Stomach (tissue), 19 donors: ENCODE measurements around the gene LARGE2. TPM values are rescaled to one million over a fixed set of nuclear protein-coding genes. Genes with fewer than 3 reads are reported as not detected.

Experiments used
- DNase-seq, 2 donors: peaks; one replicate each; pipeline versions ENCODE4 v3.0.0 to v3.0.0-alpha.2; 2013 to 2019
- H3K27ac ChIP-seq, 5 donors: fragments of 200-600 bp in 4 of 5; sonication (generic) in 4 of 5; one replicate each; pipeline ENCODE4 v1.5.1; 2013 to 2019; ENCODE audit warnings: mild to moderate bottlenecking in 1 of 5, moderate library complexity in 1 of 5
- H3K27me3 ChIP-seq, 3 donors: fragments of 200-600 bp; sonication (generic); one replicate each; pipeline ENCODE4 v1.5.1; 2017 to 2019; ENCODE audit warnings: mixed run types in 1 of 3
- H3K36me3 ChIP-seq, 4 donors: fragments of 200-600 bp; sonication (generic); 1 replicate in 3 of 4; 2 replicates in 1 of 4; pipeline ENCODE4 v1.5.1; 2016 to 2019
- H3K4me1 ChIP-seq, 4 donors: fragments of 200-600 bp; sonication (generic); one replicate each; pipeline ENCODE4 v1.5.1; 2016 to 2019
- H3K4me3 ChIP-seq, 4 donors: fragments of 200-600 bp; sonication (generic) in 3 of 4; one replicate each; pipeline ENCODE4 v1.5.1; 2016 to 2019; ENCODE audit warnings: mild to moderate bottlenecking in 1 of 4
- H3K9me3 ChIP-seq, 4 donors: fragments of 200-600 bp; sonication (generic); one replicate each; pipeline ENCODE4 v1.5.1; 2016 to 2019
- EP300 ChIP-seq: sonication (generic); formaldehyde crosslinking; IDR thresholded peaks from one replicate; pipeline ENCODE4 v1.6.1; 2017; ENCODE audit warnings: antibody characterized with exemption
- POLR2A ChIP-seq, 4 donors: fragments of 450-650 bp; IDR thresholded peaks; one replicate each; pipeline ENCODE4 v1.6.1; 2016; ENCODE audit warnings: antibody characterized with exemption in 4 of 4, control low read depth in 2 of 4, mild to moderate bottlenecking in 1 of 4, moderate library complexity in 1 of 4
- POLR2AphosphoS5 ChIP-seq, 3 donors: sonication (generic); formaldehyde crosslinking; IDR thresholded peaks; one replicate each; pipeline ENCODE4 v1.6.1; 2016; ENCODE audit warnings: antibody characterized with exemption in 3 of 3
- WGBS, 5 donors: extraction: QIAGEN DNeasy Blood & Tissue Kit in 3 of 5; methylation state at CpG; one replicate each; pipeline versions ENCODE4 v1.1.5 to v1.1.7; 2013 to 2018; 5-methylcytosine and 5-hydroxymethylcytosine counted together
- intact Hi-C: fragments of 100-400 bp; cut with DNase I; formaldehyde crosslinking; loops from one replicate; pipeline ENCODE4 v1.15.1; 2023; ENCODE audit warnings: low total_unique reads
- long read RNA-seq, 10 donors: transcript quantifications; one replicate each; lab custom pipeline, GENCODE V29; 2026
- polyA plus RNA-seq, 3 donors: library from polyadenylated mRNA; stranded (reverse); fragments of 200-250 nt; gene quantifications; one replicate each; pipeline ENCODE4 v1.2.3, GENCODE V29; 2013
- total RNA-seq, 5 donors: library from RNA; depleted of rRNA; stranded (reverse); fragments of >200 nt; gene quantifications; one replicate each; pipeline versions ENCODE4 v1.1.0 to v1.2.3, GENCODE V29; 2014 to 2016
- TF ChIP-seq, protein P1 (sequence below), 7 experiments: fragments of 450-650 bp in 4 of 7; fragments of 200-600 bp in 3 of 7; sonication (generic) in 3 of 7; IDR thresholded peaks; one replicate each; pipeline ENCODE4 v1.5.1; 2016 to 2019; ENCODE audit warnings: antibody characterized with exemption in 7 of 7, control low read depth in 2 of 7, mild to moderate bottlenecking in 1 of 7
- donor health status: healthy with polysubstance abuse.
- donor health status: Bipolar disorder and iron deficiency.
- donor health status: healthy.

Gene LARGE2
- total RNA-seq (10 to 100 TPM in 1 of 5 donors, 1 to 10 TPM in 2, not detected in 2; 4.2 to 11.3 (median 7.6) TPM), polyA plus RNA-seq (10 to 100 TPM; 13.8 to 45.1 (median 17.4) TPM)
- long read RNA-seq, donor 1, result 0 reads
- long read RNA-seq, donor 2, partial matches to known transcripts, result 0 of 1 reads
- long read RNA-seq, donor 2, other reads (novel, unspliced or antisense), result 0 of 1 reads
- long read RNA-seq, donor 3, result 0 reads
- long read RNA-seq, donor 4, result 0 reads
- long read RNA-seq, donor 5, partial matches to known transcripts, result 5 of 8 reads
- long read RNA-seq, donor 5, other reads (novel, unspliced or antisense), result 0 of 8 reads
- long read RNA-seq, donor 6, partial matches to known transcripts, result 11 of 13 reads
- long read RNA-seq, donor 6, other reads (novel, unspliced or antisense), result 0 of 13 reads
- long read RNA-seq, donor 7, partial matches to known transcripts, result 0 of 1 reads
- long read RNA-seq, donor 7, other reads (novel, unspliced or antisense), result 0 of 1 reads
- long read RNA-seq, donor 8, partial matches to known transcripts, result 6 of 6 reads
- long read RNA-seq, donor 8, other reads (novel, unspliced or antisense), result 0 of 6 reads
- long read RNA-seq, donor 9, partial matches to known transcripts, result 7 of 7 reads
- long read RNA-seq, donor 9, other reads (novel, unspliced or antisense), result 0 of 7 reads
- long read RNA-seq, donor 10, partial matches to known transcripts, result 0 of 1 reads
- long read RNA-seq, donor 10, other reads (novel, unspliced or antisense), result 0 of 1 reads

DNA sequence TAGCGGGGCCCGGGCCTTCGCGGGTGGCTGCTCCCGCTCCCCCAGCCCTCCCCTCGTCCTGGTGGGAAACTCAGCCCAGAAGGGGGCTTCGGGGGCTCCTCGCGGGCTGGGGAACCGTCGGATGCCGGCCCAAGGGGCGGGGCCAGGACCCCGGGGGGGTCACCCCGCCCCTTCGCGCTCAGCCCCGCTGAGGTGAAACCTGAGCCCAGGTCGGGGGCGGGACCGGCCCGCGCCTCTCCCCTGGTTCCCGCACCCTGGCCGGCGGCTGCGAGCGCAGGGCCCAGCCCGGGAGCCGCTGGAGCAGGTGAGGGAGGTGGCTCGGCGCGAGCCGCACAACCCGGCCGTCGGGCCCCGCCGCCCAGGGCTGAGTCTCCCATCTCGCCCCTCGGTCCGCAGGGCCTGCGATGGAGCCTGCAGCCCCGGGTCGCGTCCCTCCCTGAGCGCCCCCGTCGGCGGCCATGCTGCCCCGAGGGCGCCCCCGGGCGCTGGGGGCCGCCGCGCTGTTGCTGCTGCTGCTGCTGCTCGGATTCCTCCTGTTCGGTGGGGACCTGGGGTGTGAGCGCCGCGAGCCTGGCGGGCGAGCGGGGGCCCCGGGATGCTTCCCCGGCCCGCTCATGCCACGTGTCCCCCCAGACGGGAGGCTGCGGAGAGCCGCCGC is at the start of gene LARGE2:
Gene LARGE2, plus strand, starts transcription at position 232 of the 658 bp plus-strand sequence. Its CDS starts 227 bp downstream, at position 459.
- peak; percentile 78 to 86 for DNase-seq
- no peaks in the 10 kb centered on the region for H3K36me3 ChIP-seq
- TF ChIP-seq, protein P1, sequence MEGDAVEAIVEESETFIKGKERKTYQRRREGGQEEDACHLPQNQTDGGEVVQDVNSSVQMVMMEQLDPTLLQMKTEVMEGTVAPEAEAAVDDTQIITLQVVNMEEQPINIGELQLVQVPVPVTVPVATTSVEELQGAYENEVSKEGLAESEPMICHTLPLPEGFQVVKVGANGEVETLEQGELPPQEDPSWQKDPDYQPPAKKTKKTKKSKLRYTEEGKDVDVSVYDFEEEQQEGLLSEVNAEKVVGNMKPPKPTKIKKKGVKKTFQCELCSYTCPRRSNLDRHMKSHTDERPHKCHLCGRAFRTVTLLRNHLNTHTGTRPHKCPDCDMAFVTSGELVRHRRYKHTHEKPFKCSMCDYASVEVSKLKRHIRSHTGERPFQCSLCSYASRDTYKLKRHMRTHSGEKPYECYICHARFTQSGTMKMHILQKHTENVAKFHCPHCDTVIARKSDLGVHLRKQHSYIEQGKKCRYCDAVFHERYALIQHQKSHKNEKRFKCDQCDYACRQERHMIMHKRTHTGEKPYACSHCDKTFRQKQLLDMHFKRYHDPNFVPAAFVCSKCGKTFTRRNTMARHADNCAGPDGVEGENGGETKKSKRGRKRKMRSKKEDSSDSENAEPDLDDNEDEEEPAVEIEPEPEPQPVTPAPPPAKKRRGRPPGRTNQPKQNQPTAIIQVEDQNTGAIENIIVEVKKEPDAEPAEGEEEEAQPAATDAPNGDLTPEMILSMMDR (IDR thresholded peaks at IDR 0.05), result no peak
- TF ChIP-seq EP300 (no peak), POLR2AphosphoS5 (IDR thresholded peaks at IDR 0.05) (no peak), POLR2A (IDR thresholded peaks at IDR 0.05) (no peak)
- peaks cover 23 to 49% (median 41%) of the 10 kb centered on the region in 4 donors for H3K4me1 ChIP-seq
- intact Hi-C loops, result no loop called here
- peak within 1 kb of the TSS; percentile 73 to 93 (median 86) for H3K27ac ChIP-seq
- peaks cover 0 to 44% (median 20%) of the 10 kb centered on the region in 3 donors for H3K27me3 ChIP-seq
- no peaks in the 10 kb centered on the region for H3K9me3 ChIP-seq
- peak within 1 kb of the TSS; percentile 44 to 62 (median 50) for H3K4me3 ChIP-seq
- WGBS, 5 donors, result 1 to 3% (median 1%) methylated on average over 15 to 73 of the region's 73 CpGs

DNA sequence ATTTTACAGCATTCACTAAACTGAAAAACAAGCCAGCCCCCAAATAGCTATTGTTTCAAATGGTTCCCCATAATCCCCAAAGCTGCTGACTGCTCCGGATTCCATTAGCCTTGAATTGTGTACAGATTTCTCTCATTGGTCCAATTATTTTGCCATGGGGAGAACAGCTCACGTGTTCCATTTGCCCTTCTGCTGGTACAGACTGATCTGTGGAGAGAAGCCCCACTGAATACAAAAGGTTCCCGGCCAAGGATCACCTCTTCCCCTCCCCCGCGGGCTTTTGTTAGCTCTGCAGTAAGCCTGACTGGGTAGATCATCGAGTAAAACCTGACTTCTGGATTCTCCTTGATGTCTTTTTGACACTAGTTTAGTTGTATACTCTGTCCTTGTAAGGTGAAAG is 46.1 kb upstream of the LARGE2 start:
- TF ChIP-seq EP300, result no peak
- TF ChIP-seq POLR2AphosphoS5 (IDR thresholded peaks at IDR 0.05), result no peak
- TF ChIP-seq POLR2A (IDR thresholded peaks at IDR 0.05), result no peak
- TF ChIP-seq, protein P1 (IDR thresholded peaks at IDR 0.05), result no peak
- no peaks in the 10 kb centered on the region for H3K9me3 ChIP-seq
- intact Hi-C loops, result no loop called here
- H3K4me3 ChIP-seq, result no peak overlapping the region
- H3K27ac ChIP-seq, result no peak overlapping the region
- WGBS, 5 donors, result 61 to 70% (median 66%) methylated on average over 6 of the region's 6 CpGs
- peaks cover 63 to 100% (median 99%) of the 10 kb centered on the region in 4 donors for H3K36me3 ChIP-seq
- H3K27me3 ChIP-seq, result no peaks in the 10 kb centered on the region
- H3K4me1 ChIP-seq, result peaks cover 0 to 12% (median 0%) of the 10 kb centered on the region in 4 donors
- no peak for DNase-seq

DNA sequence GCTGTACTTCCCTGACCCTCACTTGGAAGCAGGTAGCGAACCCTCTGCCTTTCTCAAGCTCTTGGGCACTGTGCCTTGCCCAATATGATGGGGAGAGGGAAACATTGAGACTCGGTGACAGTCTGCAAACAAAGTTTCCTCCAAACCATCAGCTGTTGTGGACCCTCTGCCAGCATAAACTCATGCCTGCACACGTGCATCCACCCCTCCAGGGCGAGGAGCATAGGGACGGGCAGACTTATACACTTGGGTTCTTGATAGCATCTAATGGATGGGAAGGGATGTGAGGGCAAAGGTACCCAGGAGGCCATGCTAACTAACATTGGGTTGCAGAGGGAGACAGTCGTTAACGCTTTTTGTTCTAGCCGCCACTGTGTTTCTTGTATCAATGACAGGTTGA is 45.2 kb upstream of the LARGE2 start:
- peaks cover 63 to 100% (median 99%) of the 10 kb centered on the region in 4 donors for H3K36me3 ChIP-seq
- DNase-seq, result no peak
- intact Hi-C loops, result no loop called here

More for the DNA sequence above, 45.2 kb upstream of the LARGE2 start:
- no peak for TF ChIP-seq EP300
- no peak for TF ChIP-seq POLR2AphosphoS5 (IDR thresholded peaks at IDR 0.05)
- TF ChIP-seq POLR2A (IDR thresholded peaks at IDR 0.05), result no peak
- TF ChIP-seq, protein P1 (IDR thresholded peaks at IDR 0.05), result no peak
- no peak overlapping the region for H3K4me3 ChIP-seq
- 87 to 92% (median 89%) methylated on average over 8 of the region's 8 CpGs for WGBS, 5 donors
- H3K27me3 ChIP-seq, result no peaks in the 10 kb centered on the region
- H3K9me3 ChIP-seq, result no peaks in the 10 kb centered on the region
- H3K4me1 ChIP-seq, result peaks cover 0 to 19% (median 2%) of the 10 kb centered on the region in 4 donors
- H3K27ac ChIP-seq, result no peak overlapping the region
